Right lobe of liver (tissue), 6 donors: ENCODE results near the gene MXD4. TPM values are rescaled to one million over a fixed set of nuclear protein-coding genes. Genes with fewer than 3 reads are reported as not detected.

ENCODE experiments used
- ATAC-seq, 4 donors: fragments of 200-7000 bp; cut with Tn5 transposase; one replicate each; pipeline ENCODE4 v1.9.1; 2020; ENCODE audit warnings: mild to moderate bottlenecking in 4 of 4, moderate library complexity in 4 of 4
- DNase-seq, 3 donors: peaks; one replicate each; pipeline ENCODE4 v3.0.0-alpha.2; 2020
- H3K27ac ChIP-seq, 3 donors: fragments of 200-600 bp; one replicate each; pipeline ENCODE4 v1.8.0; 2022
- H3K27me3 ChIP-seq, 2 donors: fragments of 200-600 bp; one replicate each; pipeline ENCODE4 v1.8.0; 2022
- H3K36me3 ChIP-seq, 4 donors: fragments of 200-600 bp; sonication (generic) in 1 of 4; one replicate each; pipeline versions ENCODE4 v1.5.1 to v1.8.0; 2017 to 2022; ENCODE audit warnings: control low read depth in 1 of 4
- H3K4me1 ChIP-seq, 4 donors: fragments of 200-600 bp; sonication (generic) in 1 of 4; one replicate each; pipeline versions ENCODE4 v1.5.1 to v1.8.0; 2017 to 2022; ENCODE audit warnings: control low read depth in 1 of 4
- H3K4me3 ChIP-seq, 3 donors: fragments of 200-600 bp; one replicate each; pipeline ENCODE4 v1.8.0; 2022
- H3K9me3 ChIP-seq, 4 donors: fragments of 200-600 bp; sonication (generic) in 1 of 4; one replicate each; pipeline versions ENCODE4 v1.5.1 to v1.8.0; 2017 to 2022; ENCODE audit warnings: control low read depth in 1 of 4
- POLR2A ChIP-seq: fragments of 450-650 bp; IDR thresholded peaks from one replicate; pipeline ENCODE4 v1.6.1; 2017; ENCODE audit warnings: antibody characterized with exemption, mild to moderate bottlenecking
- WGBS: methylation state at CpG from one replicate; pipeline ENCODE4 v1.1.6; 2018; ENCODE audit warnings: low coverage, low lambda C conversion rate; ENCODE audit not compliant: insufficient coverage; ENCODE audit errors: missing lambda C conversion rate; 5-methylcytosine and 5-hydroxymethylcytosine counted together
- intact Hi-C, 2 donors: fragments of 100-400 bp; cut with DNase I; formaldehyde crosslinking; loops; one replicate each; pipeline versions ENCODE4 v1.11.2 to v1.14.1; 2022
- total RNA-seq, 6 experiments: library from RNA; depleted of rRNA in 2 of 6; stranded (reverse); fragments of >200 nt in 2 of 6; fragmentation: NEBNext Ultra II Directional in 3 of 6; extraction: Animal tissue kit (Norgen Biotek cat#: 25700) in 3 of 6; gene quantifications; one replicate each; pipeline versions ENCODE4 v1.1.0 to v1.2.4, GENCODE V29; 2016 to 2023
- TF ChIP-seq, protein P1 (sequence below), 4 donors: fragments of 200-600 bp in 3 of 4; fragments of 450-650 bp in 1 of 4; IDR thresholded peaks; one replicate each; pipeline versions ENCODE4 v1.5.1 to v1.8.0; 2016 to 2022; ENCODE audit warnings: antibody characterized with exemption in 4 of 4, mild to moderate bottlenecking in 2 of 4
- donor health status: DM: no; HTN: yes; CAD: no.
- donor health status: DM: no; HTN: no; CAD: no.
- donor health status: DM: no; HTN: no; CAD: no.
- donor health status: DM: no; HTN: yes; CAD: no.
- donor health status: DM: no; HTN: yes; CAD: no.

Gene MXD4
- total RNA-seq, 6 experiments from 2014 or later: 17.8 to 23.0 (median 19.7) TPM

DNA sequence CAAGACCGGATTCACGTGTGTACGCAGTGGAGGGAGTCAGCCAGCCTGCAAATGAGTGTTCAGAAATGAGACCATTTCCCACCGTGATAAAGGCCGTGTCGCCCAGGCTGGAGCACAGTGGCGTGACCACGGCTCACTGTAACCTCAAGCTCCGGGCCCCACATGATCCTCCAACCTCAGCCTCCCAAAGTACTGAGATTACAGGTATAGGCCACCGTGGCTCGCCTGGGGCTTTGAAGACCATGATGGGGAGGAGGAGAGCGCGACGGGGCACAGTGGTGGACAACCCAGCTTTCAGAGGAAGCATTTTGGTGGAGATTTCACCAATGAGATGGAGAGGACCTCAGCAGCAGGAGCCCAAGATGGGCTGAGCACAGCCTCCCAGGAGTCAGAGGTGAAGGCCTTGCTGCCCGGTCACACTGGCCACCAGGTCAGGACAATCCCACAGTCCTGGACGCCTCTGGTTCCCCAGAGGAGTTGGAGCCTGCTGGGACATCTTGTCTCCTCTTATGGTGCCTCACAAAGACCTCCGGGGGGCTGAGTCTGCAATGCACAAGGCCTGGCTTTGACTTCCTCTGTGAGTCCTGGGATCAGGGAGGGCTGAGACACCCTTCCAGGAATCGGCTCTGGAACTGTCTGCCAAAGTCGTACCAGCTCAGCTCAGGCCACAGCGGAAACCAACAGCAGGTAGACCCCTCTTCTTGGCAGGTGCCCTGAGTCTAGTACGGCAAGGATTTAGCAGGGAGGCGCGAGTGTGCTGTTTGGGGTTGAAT, 22.4 kb upstream of the MXD4 start:
- peak; percentile 3 to 39 (median 29) for DNase-seq
- Histone ChIP-seq H3K4me3 (no peak overlapping the region), H3K36me3 (no peaks in the 10 kb centered on the region), H3K9me3 (no peaks in the 10 kb centered on the region), H3K27me3 (no peaks in the 10 kb centered on the region), H3K4me1 (no peaks in the 10 kb centered on the region), H3K27ac (no peak overlapping the region)
- WGBS: 100% methylated on average over 6 of the region's 23 CpGs
- TF ChIP-seq, protein P1, sequence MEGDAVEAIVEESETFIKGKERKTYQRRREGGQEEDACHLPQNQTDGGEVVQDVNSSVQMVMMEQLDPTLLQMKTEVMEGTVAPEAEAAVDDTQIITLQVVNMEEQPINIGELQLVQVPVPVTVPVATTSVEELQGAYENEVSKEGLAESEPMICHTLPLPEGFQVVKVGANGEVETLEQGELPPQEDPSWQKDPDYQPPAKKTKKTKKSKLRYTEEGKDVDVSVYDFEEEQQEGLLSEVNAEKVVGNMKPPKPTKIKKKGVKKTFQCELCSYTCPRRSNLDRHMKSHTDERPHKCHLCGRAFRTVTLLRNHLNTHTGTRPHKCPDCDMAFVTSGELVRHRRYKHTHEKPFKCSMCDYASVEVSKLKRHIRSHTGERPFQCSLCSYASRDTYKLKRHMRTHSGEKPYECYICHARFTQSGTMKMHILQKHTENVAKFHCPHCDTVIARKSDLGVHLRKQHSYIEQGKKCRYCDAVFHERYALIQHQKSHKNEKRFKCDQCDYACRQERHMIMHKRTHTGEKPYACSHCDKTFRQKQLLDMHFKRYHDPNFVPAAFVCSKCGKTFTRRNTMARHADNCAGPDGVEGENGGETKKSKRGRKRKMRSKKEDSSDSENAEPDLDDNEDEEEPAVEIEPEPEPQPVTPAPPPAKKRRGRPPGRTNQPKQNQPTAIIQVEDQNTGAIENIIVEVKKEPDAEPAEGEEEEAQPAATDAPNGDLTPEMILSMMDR (IDR thresholded peaks at IDR 0.05): no peak
- no peak for TF ChIP-seq POLR2A
- intact Hi-C loops: no loop called here
- no peak for ATAC-seq

DNA sequence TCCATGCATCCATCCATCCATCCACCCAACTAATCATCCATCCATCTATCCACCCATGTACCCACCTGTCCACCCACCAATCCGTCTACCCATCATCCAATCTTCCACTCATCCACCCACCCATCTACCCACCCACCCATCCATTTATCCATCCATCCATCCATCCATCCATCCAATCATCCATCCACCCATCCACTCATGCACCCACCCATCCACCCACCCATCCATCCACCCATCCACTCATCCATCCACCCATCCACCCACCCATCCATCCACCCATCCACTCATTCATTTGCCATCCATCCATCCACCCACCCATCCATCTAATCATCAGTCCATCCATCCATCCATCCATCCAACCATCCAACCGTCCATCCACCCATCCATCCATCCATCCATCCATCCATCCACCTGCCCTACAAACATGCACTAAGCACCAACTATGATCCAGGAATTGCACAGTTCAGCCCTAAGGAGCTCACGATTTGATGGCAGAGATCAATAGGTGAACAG, 21.3 kb upstream of the MXD4 start:
- no peaks in the 10 kb centered on the region for H3K4me1 ChIP-seq
- ATAC-seq: no peak
- intact Hi-C loops: no loop called here

DNA sequence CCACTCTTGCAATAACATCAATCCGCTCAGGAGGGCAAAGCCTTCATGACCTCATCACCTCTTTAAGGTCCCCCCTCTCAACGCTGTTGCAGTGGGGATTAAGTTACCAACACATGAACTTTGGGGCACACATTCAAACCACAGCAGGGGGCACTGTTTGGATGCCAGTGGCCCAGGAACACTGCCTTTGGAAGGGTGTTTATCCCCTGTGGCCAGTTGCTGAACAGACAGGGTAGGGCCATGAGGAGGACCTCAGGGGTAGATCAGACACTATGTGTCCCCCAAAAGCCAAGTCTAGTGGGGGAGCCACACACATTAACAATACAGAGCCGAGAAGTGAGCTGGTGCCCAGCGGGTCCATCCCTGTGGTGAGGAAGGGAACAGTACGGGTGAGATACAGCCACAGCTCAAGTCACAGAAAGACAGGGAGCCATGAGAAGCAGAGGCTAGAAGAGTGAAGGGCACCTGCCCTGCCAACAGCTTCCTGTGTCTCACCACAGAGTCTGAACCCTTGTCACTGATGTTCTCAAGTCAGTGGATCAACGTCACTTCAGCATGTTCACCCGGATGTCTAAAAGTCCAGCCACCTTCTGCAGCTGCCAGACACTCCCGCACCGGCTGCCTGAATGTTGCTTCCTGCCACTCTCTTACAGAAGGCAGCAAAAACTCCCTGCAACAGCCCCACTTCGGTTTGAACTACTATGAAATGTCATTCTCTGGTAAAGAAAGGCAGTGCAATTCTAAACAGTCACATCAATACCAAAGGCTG, 19.9 kb upstream of the MXD4 start:
- ATAC-seq (peak; percentile 29 to 48 (median 40)), DNase-seq (peak in 2 of 3 donors; percentile 16 to 41)
- Histone ChIP-seq H3K4me1 (no peaks in the 10 kb centered on the region), H3K4me3 (no peak overlapping the region), H3K9me3 (no peaks in the 10 kb centered on the region), H3K36me3 (no peaks in the 10 kb centered on the region), H3K27ac (no peak overlapping the region), H3K27me3 (no peaks in the 10 kb centered on the region)
- 68% methylated on average over 8 of the region's 10 CpGs for WGBS
- intact Hi-C loops: no loop called here
- TF ChIP-seq, protein P1 (IDR thresholded peaks at IDR 0.05): peak in 2 of 4 donors; percentile 8 to 9
- TF ChIP-seq POLR2A: no peak

More for the DNA sequence above, 21.3 kb upstream of the MXD4 start:
- Histone ChIP-seq H3K27ac (no peak overlapping the region), H3K36me3 (no peaks in the 10 kb centered on the region), H3K4me3 (no peak overlapping the region), H3K9me3 (no peaks in the 10 kb centered on the region), H3K27me3 (no peaks in the 10 kb centered on the region)
- DNase-seq: no peak
- no peak for TF ChIP-seq POLR2A
- TF ChIP-seq, protein P1 (IDR thresholded peaks at IDR 0.05): no peak
- WGBS: 70% methylated on average over 3 of the region's 3 CpGs

DNA sequence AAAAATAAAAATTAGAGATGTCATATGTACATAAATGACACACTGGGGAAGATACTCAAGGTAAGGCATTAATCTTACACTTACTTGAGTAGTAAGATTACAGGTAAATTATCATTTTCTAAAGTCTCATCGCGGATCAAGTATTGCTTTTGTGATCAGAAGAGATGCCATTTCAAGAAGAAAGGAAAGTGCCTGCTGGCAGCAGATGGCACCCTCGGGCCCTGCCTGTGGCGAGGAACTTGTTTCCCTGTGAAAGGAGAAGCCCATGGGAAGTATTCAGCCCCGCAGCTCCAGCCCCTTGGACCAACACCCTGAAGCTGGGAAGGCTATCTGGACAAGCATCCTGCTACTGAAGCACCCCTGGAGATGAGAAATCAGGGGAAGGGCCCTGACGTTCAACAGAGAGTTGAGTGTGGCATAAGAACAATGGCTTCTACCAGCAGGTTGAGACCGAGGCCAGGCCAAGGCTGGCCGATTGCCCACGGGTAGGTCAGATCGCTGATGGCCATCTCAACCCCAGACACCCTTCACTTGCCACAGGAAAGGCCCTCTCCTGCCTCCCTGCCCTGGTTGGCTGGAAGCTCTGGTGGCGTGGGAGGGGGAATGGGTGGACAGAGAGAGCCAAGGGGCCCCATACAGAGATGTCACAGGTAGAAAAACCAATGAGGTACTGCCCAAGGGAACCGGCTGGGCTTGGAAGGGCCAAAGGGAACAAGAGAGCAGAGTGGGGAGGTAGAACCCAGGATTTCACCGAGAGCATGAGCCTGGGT, 18.8 kb upstream of the MXD4 start:
- 74% methylated on average over 8 of the region's 13 CpGs for WGBS
- no peaks in the 10 kb centered on the region for H3K4me1 ChIP-seq
- intact Hi-C loops: no loop called here
- ATAC-seq (no peak), DNase-seq (peak in 2 of 3 donors; percentile 20 to 31)
- H3K27ac ChIP-seq: no peak overlapping the region
- no peak overlapping the region for H3K4me3 ChIP-seq
- H3K27me3 ChIP-seq: no peaks in the 10 kb centered on the region
- H3K36me3 ChIP-seq: no peaks in the 10 kb centered on the region
- H3K9me3 ChIP-seq: no peaks in the 10 kb centered on the region
- TF ChIP-seq, protein P1 (IDR thresholded peaks at IDR 0.05): peak in 3 of 4 donors; percentile 7 to 9 (median 7)
- no peak for TF ChIP-seq POLR2A
